ENCODE data around the gene UGDH.
"Not testable (repeated sequence)": the region's sequence is repeated elsewhere in the genome, so short reads cannot be mapped to it uniquely, and the experiment has no call there.

UGDH gene

GRCh38 chr4:39528061-39528465, 824 bp upstream of the UGDH start:
- DNase-seq, result no peak

- no peak for DNase-seq
Measured at GRCh38 chr4:39526765-39527295, 409 bp downstream of the UGDH start.

- no peak for DNase-seq
Measured at GRCh38 chr4:39525822-39526690, 1.2 kb downstream of the UGDH start.

DNA sequence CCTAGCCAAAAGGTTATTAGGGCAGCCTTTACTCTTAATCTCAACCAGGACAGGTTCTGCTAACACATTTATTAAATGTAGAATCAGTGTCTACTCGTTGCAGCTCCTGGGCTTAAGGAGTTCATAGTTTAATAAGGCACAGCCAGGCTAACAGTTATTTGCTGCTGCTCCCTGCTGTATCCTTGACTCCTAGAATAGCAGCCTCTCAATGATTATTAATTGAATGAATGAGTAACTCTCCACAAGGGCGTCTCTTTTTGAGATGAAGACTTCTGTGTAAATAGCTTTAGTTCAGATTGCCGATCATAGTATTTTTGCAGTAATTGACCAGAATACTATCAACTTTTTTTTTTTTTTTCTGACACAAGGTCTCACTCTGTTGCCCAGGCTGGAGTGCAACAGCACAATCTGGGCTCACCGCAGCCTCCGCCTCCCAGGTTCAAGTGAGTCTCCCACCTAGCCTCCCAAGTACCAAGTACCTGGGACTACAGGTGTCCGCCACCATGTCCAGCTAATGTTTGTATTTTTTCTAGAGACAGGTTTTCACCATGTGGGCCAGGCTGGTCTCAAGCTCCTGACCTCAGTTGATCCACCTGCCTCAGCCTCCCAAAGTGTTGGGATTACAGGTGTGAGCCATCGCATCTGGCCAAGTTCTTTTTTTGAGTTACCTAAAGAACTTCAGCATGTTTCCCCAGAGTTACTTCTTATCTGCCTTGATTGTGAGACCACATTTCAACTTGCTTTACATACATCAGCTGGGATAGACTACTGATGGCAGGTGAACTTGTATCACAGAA, 2.9 kb downstream of the UGDH start:
- DNase-seq, result no peak

GRCh38 chr4:39522068-39522467, 5.2 kb downstream of the UGDH start:
- DNase-seq, result no peak

DNA sequence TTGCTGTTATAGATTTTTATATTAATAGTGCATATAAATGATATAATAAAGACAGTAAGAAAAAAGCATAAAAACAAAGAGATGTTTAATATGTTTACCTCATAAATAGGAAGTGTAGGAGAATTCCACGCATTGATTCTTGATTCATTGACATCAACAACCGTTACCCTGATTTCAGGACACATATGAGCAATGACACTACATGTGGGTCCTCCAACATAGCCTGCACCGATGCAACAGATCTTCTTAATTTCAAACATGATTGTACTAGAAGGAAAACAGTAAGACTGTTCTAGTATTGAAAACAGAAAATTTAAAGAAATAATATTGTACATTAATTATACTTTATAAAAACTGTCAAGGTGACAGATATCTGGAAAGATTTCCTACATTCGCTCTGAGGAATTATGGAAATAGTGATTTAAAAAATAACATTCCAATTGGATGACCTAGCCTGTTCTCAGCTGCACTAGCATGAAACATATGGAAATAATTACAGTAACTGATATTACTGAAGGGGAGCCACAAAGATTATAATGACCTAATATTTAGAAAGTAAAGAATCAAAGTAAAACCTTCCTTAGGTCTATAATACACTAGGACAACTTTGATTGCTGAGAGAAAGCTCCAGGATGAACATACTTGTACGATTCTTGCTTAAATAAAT, 5.9 kb downstream of the UGDH start:
- DNase-seq, result no peak

GRCh38 chr4:39518484-39518883, 8.8 kb downstream of the UGDH start:
- no peak for DNase-seq

DNA sequence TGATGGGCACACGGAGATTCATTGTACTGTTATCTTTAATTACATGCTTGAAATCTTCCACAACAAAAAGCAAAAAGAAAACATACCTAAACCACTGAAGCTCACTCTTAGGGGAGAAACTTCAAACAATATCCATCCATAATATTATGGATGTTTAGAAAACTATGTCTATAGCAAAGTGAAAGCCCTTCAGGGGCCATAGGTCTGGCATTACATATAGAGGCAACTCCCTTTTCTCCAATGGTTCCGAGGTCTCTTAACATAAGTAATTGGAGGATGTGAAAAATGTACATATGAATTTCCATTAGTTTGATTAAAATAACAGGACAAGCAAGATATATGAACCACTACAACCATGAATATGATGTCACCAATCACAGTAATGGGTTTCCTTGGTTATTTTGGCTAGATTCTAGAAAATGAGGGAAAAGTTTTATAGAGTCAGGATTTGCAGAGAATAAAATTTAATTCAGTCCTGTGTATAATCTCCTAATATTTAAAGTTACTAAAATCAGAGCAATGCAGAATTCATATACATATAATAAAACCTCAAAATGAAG, 10.8 kb downstream of the UGDH start:
- no peak for DNase-seq

GRCh38 chr4:39515669-39516401, 11.4 kb downstream of the UGDH start:
- not testable (repeated sequence) for DNase-seq

DNA sequence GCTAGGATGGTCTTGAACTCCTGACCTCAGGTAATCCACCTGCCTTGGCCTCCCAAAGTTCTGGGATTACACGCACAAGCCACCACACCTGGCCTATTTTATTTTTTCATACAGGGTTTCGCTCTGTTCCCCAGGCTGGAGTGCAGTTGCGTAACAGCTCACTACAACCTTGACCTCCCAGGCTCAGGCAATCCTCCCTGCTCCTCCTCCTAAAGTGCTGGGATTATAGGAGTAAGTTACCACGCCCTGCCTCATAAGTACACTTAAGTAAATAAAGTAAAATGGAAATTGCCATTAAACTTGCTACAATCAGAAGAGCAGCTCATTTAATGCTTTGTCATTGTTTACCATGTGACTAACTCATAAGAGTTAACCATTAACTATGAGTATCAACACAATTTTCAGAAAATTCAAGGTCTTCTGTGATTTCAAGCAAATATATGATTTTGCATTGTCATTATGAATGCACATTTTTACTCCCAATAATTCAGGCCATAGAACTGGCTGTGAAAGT, 12.3 kb downstream of the UGDH start:
- DNase-seq, result no peak

- not testable (repeated sequence) for DNase-seq
Measured at GRCh38 chr4:39514266-39514665, 13.0 kb downstream of the UGDH start.

- DNase-seq, result no peak
Measured at GRCh38 chr4:39510348-39510929, 16.8 kb downstream of the UGDH start.

DNA sequence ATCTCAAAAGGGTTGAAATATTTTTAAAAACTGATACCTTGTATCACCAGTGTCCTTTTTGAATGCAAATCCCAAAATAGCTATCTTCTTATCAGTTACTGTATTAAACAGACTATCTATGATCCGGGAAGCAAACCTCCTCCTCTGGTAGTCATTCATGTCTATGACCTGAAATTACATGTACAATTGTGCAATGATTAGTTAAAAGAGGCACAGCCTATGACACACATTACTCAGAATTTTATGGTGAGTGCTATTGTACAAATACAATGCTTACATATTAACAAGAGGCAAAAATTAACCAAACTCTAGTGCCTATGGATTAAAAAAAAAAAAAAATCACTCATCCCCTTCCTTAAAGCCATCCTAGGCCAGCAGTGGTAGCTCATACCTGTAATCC, 21.7 kb downstream of the UGDH start:
- DNase-seq, result no peak

DNA sequence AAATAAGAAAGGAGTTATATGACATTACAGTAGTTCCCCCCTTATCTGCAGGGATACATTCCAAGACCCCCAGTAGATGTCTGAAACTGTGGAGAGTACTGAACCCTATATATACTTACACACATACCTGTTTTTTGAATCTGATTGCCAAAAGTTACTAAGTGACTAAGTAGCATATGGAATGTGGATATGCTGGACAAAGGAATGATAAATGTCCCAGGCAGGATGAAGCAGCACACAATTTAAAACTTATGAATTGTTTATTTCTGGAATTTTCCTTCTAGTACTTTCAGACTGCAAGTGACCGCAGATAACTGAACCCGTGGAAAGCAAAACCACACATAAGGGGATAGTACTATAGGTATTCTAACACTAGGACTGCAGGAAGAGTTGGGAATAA, 22.7 kb downstream of the UGDH start:
- DNase-seq, result no peak

DNA sequence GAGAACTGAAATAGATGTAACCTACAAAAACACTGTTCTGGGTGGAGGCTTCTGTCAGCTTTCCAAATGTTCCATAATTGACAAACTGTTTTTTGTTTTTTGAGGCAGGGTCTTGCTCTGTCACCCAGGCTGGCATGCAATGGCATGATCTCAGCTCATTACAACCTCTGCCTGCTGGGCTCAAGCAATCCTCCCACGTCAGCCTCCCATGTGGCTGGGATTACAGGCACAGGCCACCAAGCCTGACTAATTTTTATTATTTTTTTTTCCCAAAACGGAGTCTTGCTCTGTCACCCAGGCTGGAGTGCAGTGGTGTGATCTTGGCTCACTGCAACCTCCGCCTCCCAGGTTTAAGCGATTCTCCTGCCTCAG, 24.6 kb downstream of the UGDH start:
- DNase-seq, result not testable (repeated sequence)

DNA sequence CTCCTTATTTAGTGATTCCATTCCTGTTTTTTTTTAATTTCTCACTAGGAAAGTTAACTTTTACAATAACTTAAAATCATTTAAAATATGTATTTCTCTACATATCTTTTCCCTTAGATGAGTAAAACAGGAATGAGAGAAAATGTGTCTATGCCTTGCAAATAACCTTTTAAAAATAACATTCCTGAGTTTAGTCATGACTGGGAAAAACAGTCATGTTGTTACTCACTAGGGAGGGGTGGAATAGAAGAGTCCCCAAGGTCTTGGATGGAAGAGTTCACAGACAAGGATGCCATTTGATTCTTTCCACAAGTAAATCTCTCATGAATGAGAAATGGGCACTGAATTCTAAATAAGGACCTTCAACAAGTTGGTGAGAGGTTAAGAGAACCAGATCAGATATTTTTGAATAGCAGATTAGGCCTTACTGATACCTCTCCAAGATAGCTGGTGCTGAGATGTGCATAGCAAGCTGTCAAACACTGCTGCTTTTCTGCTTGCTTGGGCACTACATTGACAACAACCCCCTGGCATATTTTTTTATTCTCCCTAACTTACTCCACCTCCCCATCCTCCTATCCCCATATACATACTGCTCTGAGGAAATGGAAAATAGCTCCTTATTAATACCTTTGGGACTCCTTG, 25.1 kb downstream of the UGDH start:
- no peak for DNase-seq

DNA sequence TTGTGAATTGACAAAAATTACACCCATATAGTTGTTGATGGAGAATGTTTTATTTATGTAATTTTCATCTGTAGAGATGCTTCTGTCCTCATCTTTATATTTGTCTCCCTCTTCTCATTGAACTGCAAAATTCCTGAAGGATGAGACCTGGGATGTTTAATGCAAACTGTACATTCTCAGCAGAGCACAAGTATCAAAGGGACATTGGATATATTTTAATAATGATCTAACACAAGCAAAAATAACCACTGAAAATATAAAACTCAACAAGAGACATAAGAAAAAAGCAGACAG, 28.6 kb downstream of the UGDH start:
- DNase-seq, result no peak

DNA sequence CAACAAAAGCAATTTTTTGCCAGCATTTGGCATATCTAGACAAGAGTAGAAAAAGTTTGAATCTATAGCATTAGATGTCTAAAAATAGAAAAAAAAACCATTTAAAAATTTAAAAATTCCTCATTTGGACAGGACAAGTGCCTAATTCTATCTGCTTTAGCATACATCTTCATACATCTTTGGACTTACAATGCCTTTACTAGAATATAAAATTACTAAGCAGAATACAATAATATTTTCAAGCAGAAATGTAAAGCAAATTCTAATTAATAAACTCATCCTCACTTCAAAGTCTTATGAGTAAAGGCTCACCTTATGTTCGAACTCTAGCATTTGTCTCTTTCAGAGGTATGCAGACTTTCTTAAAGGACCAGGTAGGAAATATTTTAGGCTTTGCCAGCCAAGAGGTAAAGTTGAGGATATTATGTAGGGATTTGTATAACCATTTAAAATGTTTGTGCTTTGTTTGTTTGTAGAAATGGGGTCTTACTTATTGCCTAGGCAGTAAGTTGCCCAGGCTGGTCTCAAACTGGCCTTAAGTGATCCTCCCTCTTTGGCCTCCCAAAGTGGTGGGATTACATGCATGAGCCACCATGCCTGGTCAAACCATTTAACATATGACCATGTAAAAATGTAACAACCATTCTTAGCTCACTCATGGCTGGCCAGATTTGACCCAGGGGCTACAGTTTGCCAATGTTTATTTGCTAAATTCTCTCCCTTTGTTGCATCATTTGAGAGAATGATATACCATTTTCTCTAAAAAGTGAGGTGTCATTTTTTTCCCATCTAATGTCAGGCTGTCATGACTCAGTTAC, 29.1 kb downstream of the UGDH start:
- no peak for DNase-seq

- DNase-seq, result no peak
Measured at GRCh38 chr4:39495446-39496213, 31.6 kb downstream of the UGDH start.

DNA sequence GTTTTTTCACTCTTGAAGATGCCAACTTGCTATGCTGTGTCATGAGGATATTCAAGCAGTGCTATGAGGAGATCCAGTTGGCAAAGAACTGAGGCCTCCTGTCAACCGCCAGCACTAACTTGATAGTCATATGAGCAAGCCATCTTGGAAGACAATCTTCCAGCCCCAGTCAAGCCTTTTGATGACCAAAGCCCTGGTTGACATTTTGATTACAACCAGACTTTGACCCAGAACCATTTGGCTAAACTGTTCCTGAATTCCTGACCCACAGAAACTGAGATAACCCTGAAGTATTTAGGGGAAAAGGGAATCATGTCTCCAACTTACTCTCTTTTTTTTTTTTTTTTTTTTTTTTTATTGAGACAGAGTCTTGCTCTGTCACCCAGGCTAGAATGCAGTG, 32.9 kb downstream of the UGDH start:
- no peak for DNase-seq
